GM19035 (cell line): ENCODE data around the gene ABHD16A.

Source experiments
- ATAC-seq: cut with Tn5 transposase; IDR thresholded peaks from one replicate; pipeline ENCODE4 v1.9.1; 2021; ENCODE audit not compliant: unreplicated experiment

Gene ABHD16A

GRCh38 chr6:31690231-31691077 lies 12.7 kb downstream of the ABHD16A start:
- no peak for ATAC-seq

- no peak for ATAC-seq
These were observed 13.6 kb downstream of the ABHD16A start for GRCh38 chr6:31689249-31690110.

- ATAC-seq, result no peak
These were observed 15.0 kb downstream of the ABHD16A start for GRCh38 chr6:31687860-31688693.

- no peak for ATAC-seq
These were observed 15.8 kb downstream of the ABHD16A start for GRCh38 chr6:31687321-31687720.

GRCh38 chr6:31686483-31686882 lies 16.6 kb downstream of the ABHD16A start:
- ATAC-seq, result no peak

- no peak for ATAC-seq
These were observed 19.5 kb downstream of the ABHD16A start for GRCh38 chr6:31683591-31683990.

GRCh38 chr6:31681135-31681671 lies 21.9 kb downstream of the ABHD16A start:
- ATAC-seq, result no peak

GRCh38 chr6:31680226-31681134 lies 22.6 kb downstream of the ABHD16A start, which contains the start of gene LY6G5C:
Gene LY6G5C, minus strand, starts transcription at chr6:31681067. Its CDS starts 694 bp downstream, at chr6:31680373.
- no peak for ATAC-seq

GRCh38 chr6:31677955-31678354 lies 25.2 kb downstream of the ABHD16A start:
- ATAC-seq, result no peak

GRCh38 chr6:31676904-31677303 lies 26.2 kb downstream of the ABHD16A start:
- no peak for ATAC-seq

- ATAC-seq, result no peak
These were observed 26.7 kb downstream of the ABHD16A start for GRCh38 chr6:31676322-31676903.

- no peak for ATAC-seq
These were observed 33.4 kb downstream of the ABHD16A start, which contains the start of gene LY6G5B for GRCh38 chr6:31669676-31670075. Gene LY6G5B, plus strand, starts transcription at chr6:31669976. Its CDS starts 975 bp downstream, at chr6:31670951.

- ATAC-seq, result no peak
These were observed 36.7 kb downstream of the ABHD16A start for GRCh38 chr6:31666337-31666965.

- ATAC-seq, result peak; percentile 81
These were observed 37.4 kb downstream of the ABHD16A start, which contains the start of gene CSNK2B for GRCh38 chr6:31665501-31666336. Gene CSNK2B, plus strand, starts transcription at chr6:31666080. Its CDS starts 752 bp downstream, at chr6:31666832.

- peak; percentile 37 for ATAC-seq
These were observed 38.2 kb downstream of the ABHD16A start, which contains the start of gene GPANK1 for GRCh38 chr6:31664790-31665500. Gene GPANK1, minus strand, starts transcription at chr6:31664997. Its CDS starts 519 bp downstream, at chr6:31664478.

GRCh38 chr6:31663961-31664789 lies 38.9 kb downstream of the ABHD16A start:
- no peak for ATAC-seq
